HepG2 (cell line): ENCODE results near the gene PPP2R2D. TPM values are rescaled to one million over a fixed set of nuclear protein-coding genes. Genes with fewer than 3 reads are reported as not detected.

ENCODE experiments used
- ADNP ChIP-seq: sonication (generic); formaldehyde crosslinking; IDR thresholded peaks from 2 replicates; pipeline ENCODE4 v1.4.0; 2020; ENCODE audit warnings: missing genetic modification reagents
- ARID4A ChIP-seq: sonication (generic); formaldehyde crosslinking; IDR thresholded peaks from 2 replicates; pipeline ENCODE4 v1.5.0; 2020; ENCODE audit warnings: mild to moderate bottlenecking, missing genetic modification reagents, borderline replicate concordance
- CC2D1A ChIP-seq: sonication (generic); formaldehyde crosslinking; IDR thresholded peaks from 2 replicates; pipeline ENCODE4 v1.8.1; 2023; ENCODE audit warnings: mild to moderate bottlenecking, missing genetic modification reagents
- CCDC6 ChIP-seq: sonication (generic); formaldehyde crosslinking; IDR thresholded peaks from 2 replicates; pipeline ENCODE4 v1.8.1; 2022; ENCODE audit warnings: mild to moderate bottlenecking, missing genetic modification reagents, moderate library complexity
- GABPA ChIP-seq, 2 experiments: IDR thresholded peaks; 2 replicates each; pipeline ENCODE4 v1.6.1; 2011 to 2016; ENCODE audit warnings: low read depth in 2 of 2, low read length in 1 of 2, missing biosample characterization in 1 of 2, missing genetic modification characterization in 1 of 2
- NFYC ChIP-seq: IDR thresholded peaks from 2 replicates; pipeline ENCODE4 v1.6.1; 2016; ENCODE audit warnings: missing genetic modification reagents, missing compliant biosample characterization
- NR1H2 ChIP-seq: sonication (generic); formaldehyde crosslinking; IDR thresholded peaks from 2 replicates; pipeline ENCODE4 v1.8.1; 2022; ENCODE audit warnings: low read depth, missing genetic modification reagents, borderline replicate concordance
- PRDM10 ChIP-seq: sonication (generic); formaldehyde crosslinking; IDR thresholded peaks from 2 replicates; pipeline ENCODE4 v1.4.0; 2020; ENCODE audit warnings: low read depth, missing genetic modification reagents
- RARA ChIP-seq: IDR thresholded peaks from 2 replicates; pipeline ENCODE4 v1.6.1; 2016; ENCODE audit warnings: missing genetic modification reagents, missing compliant biosample characterization
- SMAD3 ChIP-seq: sonication (generic); formaldehyde crosslinking; IDR thresholded peaks from 2 replicates; pipeline ENCODE4 v1.4.0; 2020; ENCODE audit warnings: missing genetic modification reagents
- ZBTB8A ChIP-seq: sonication (generic); formaldehyde crosslinking; IDR thresholded peaks from 2 replicates; pipeline ENCODE4 v1.4.0; 2020; ENCODE audit warnings: mild to moderate bottlenecking, low read depth, missing genetic modification reagents, borderline replicate concordance
- ZGPAT ChIP-seq: IDR thresholded peaks from 2 replicates; pipeline ENCODE4 v1.6.1; 2016; ENCODE audit warnings: mild to moderate bottlenecking
- ZIK1 ChIP-seq: sonication (generic); formaldehyde crosslinking; IDR thresholded peaks from 2 replicates; pipeline ENCODE4 v1.5.0; 2020; ENCODE audit warnings: mild to moderate bottlenecking, low read depth, missing genetic modification reagents, borderline replicate concordance
- ZNF333 ChIP-seq: sonication (generic); formaldehyde crosslinking; IDR thresholded peaks from 2 replicates; pipeline ENCODE4 v1.4.0; 2020; ENCODE audit warnings: mild to moderate bottlenecking, missing genetic modification reagents, borderline replicate concordance
- ZNF496 ChIP-seq: sonication (generic); formaldehyde crosslinking; IDR thresholded peaks from 2 replicates; pipeline ENCODE4 v1.8.1; 2023; ENCODE audit warnings: mild to moderate bottlenecking, moderate library complexity, missing genetic modification reagents; ENCODE audit not compliant: insufficient replicate concordance
- ZNF644 ChIP-seq: IDR thresholded peaks from 2 replicates; pipeline ENCODE4 v1.6.1; 2016; ENCODE audit warnings: low read depth
- ZNF775 ChIP-seq: sonication (generic); formaldehyde crosslinking; IDR thresholded peaks from 2 replicates; pipeline ENCODE4 v1.4.0; 2020; ENCODE audit warnings: missing genetic modification reagents, mild to moderate bottlenecking, moderate library complexity, borderline replicate concordance
- ZSCAN12 ChIP-seq: sonication (generic); formaldehyde crosslinking; IDR thresholded peaks from 2 replicates; pipeline ENCODE4 v1.9.0; 2021; ENCODE audit warnings: mild to moderate bottlenecking, missing genetic modification reagents
- polyA plus RNA-seq, 8 experiments: library from polyadenylated mRNA; depleted of rRNA in 3 of 8; stranded (reverse) in 7 of 8; unstranded in 1 of 8; fragments of >200 nt; fragmentation: Illumina TruSeq in 4 of 8; extraction: Trizol in 4 of 8; gene quantifications; 2 replicates each; pipeline versions ENCODE4 v1.2.1 to v1.2.3, GENCODE V29; 2011 to 2016; ENCODE audit warnings: low read depth in 4 of 8, missing spikeins in 1 of 8, mixed read lengths in 1 of 8; ENCODE audit not compliant: insufficient read depth in 1 of 8
- total RNA-seq, 5 experiments: library from RNA; depleted of rRNA; stranded (reverse); fragments of >200 nt; fragmentation: Illumina TruSeq; extraction: Trizol; gene quantifications; 2 replicates each; pipeline ENCODE4 v1.2.3, GENCODE V29; 2016; ENCODE audit warnings: low read depth in 1 of 5
- TF ChIP-seq, protein P1 (sequence below): sonication (generic); formaldehyde crosslinking; IDR thresholded peaks from 2 replicates; pipeline ENCODE4 v1.4.0; 2020; ENCODE audit warnings: mild to moderate bottlenecking, low read depth, missing genetic modification reagents

The PPP2R2D gene
- total and polyA plus RNA-seq, 2 of the 13 experiments (the other 11 are each of a cell fraction or from before 2014, with no cell fraction given), result 32.7 to 33.2 TPM

DNA sequence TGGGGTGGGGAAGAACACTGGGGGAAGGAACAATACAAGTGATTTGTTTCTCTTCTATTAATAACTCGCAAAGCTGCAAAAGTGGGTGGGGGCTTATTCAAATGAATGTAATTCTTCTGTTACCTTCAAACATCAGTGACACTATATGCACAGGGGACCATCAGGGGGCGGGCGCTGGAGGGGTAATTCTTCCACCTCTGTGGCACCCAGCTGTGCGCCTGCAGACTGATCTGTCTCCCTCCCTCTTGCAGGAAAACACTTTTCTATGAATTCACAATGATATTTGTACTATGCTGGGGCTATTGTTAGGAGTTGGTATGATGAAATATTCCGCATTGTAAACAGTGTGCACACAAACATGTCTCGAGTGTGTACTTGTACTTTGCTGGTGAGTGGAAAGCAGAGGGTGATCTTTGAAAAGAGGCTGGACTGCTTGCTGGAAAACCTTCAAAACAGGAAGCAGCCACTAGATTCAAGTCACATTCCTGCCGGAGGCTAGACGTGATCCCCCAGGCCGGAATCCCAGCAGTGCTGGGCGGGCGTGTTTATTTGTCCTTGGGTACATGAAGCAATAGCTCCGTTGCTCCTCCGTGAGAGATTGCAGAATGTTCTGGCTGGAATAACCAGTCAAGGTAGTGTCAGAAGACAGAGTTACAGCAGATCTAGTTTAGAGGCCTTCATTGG lies 96.7 kb downstream of the PPP2R2D start (continued):
- TF ChIP-seq PRDM10 (CRISPR knock-in tag) (peak; percentile 41; the same call in 1 of the 2 replicates), ZBTB8A (CRISPR knock-in tag) (no peak), ZGPAT (peak; percentile 82), ARID4A (CRISPR knock-in tag) (peak; percentile 64; the same call in 1 of the 2 replicates), GABPA (IDR thresholded peaks at IDR 0.05; ENCODE audit: low read depth, low read length) (no peak), GABPA (CRISPR knock-in tag; IDR thresholded peaks at IDR 0.05; ENCODE audit: low read depth) (peak; percentile 72), ADNP (no peak), RARA (CRISPR knock-in tag) (peak; percentile 84), ZNF775 (CRISPR knock-in tag) (0 out of 2 replicates have a peak, but pooled peaks have one; percentile 42), CCDC6 (CRISPR knock-in tag) (no peak), ZNF644 (CRISPR knock-in tag) (0 out of 2 replicates have a peak, but pooled peaks have one; percentile 43), ZNF496 (CRISPR knock-in tag) (no peak), ZSCAN12 (CRISPR knock-in tag) (no peak), SMAD3 (peak; percentile 87; the same call in 1 of the 2 replicates), CC2D1A (CRISPR knock-in tag) (no peak), ZIK1 (CRISPR knock-in tag) (no peak), ZNF333 (no peak), NFYC (CRISPR knock-in tag) (no peak), NR1H2 (CRISPR knock-in tag) (no peak; the same call in 1 of the 2 replicates)
- TF ChIP-seq, protein P1, sequence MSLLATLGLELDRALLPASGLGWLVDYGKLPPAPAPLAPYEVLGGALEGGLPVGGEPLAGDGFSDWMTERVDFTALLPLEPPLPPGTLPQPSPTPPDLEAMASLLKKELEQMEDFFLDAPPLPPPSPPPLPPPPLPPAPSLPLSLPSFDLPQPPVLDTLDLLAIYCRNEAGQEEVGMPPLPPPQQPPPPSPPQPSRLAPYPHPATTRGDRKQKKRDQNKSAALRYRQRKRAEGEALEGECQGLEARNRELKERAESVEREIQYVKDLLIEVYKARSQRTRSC, result 0 out of 2 replicates have a peak, but pooled peaks have one; percentile 5
